Jurkat, Clone E6-1 (cell line): Measurements from ENCODE around the gene ZNF584. TPM values are rescaled to one million over a fixed set of nuclear protein-coding genes. Genes with fewer than 3 reads are reported as not detected.
"Not testable (repeated sequence)": the region's sequence is repeated elsewhere in the genome, so short reads cannot be mapped to it uniquely, and the experiment has no call there.

Source experiments
- DNase-seq: peaks from one replicate; pipeline ENCODE4 v3.0.0-alpha.2; 2011; ENCODE audit warnings: low read depth, low spot score
- H3K4me3 ChIP-seq: 2 replicates; pipeline ENCODE4 v1.5.1; 2011; ENCODE audit warnings: mild to moderate bottlenecking, low read length, control low read depth, moderate library complexity
- polyA plus RNA-seq: library from polyadenylated mRNA; unstranded; fragments of >200 nt; gene quantifications from one replicate; pipeline ENCODE4 v1.2.1, GENCODE V29; 2012; ENCODE audit warnings: missing spikeins; ENCODE audit not compliant: insufficient read length, insufficient read depth

ZNF584 gene
- polyA plus RNA-seq: 10.7 TPM

GRCh38 chr19:58408152-58409009 lies at the start of gene ZNF584:
ZNF584 (plus strand) TSS chr19:58408649; CDS start chr19:58409148, 499 bp downstream.
- DNase-seq: peak; percentile 94
- peak within 1 kb of the TSS; percentile 92 for H3K4me3 ChIP-seq

- H3K4me3 ChIP-seq: peak overlapping the region; percentile 87
- no peak for DNase-seq
These were observed 46.6 kb upstream of the ZNF584 start for GRCh38 chr19:58361900-58362271.

GRCh38 chr19:58362272-58362994 lies 46.0 kb upstream of the ZNF584 start, which contains the start of gene ZNF497:
ZNF497 (minus strand) TSS chr19:58362751; CDS start chr19:58357635, 5,116 bp downstream.
- H3K4me3 ChIP-seq: peak within 1 kb of the TSS; percentile 87
- peak; percentile 93 for DNase-seq

GRCh38 chr19:58364146-58364545 lies 44.3 kb upstream of the ZNF584 start:
- no peak for DNase-seq
- no peak overlapping the region for H3K4me3 ChIP-seq

- no peak for DNase-seq
These were observed 41.6 kb upstream of the ZNF584 start for GRCh38 chr19:58366585-58367430.

GRCh38 chr19:58367698-58368454 lies 40.6 kb upstream of the ZNF584 start:
- DNase-seq: no peak
- H3K4me3 ChIP-seq: no peak overlapping the region

More at GRCh38 chr19:58366585-58367430, 41.6 kb upstream of the ZNF584 start:
- no peak overlapping the region for H3K4me3 ChIP-seq

GRCh38 chr19:58368561-58369360 lies 39.7 kb upstream of the ZNF584 start:
- DNase-seq: no peak
- H3K4me3 ChIP-seq: no peak overlapping the region

GRCh38 chr19:58372311-58373133 lies 35.9 kb upstream of the ZNF584 start:
- DNase-seq: no peak

GRCh38 chr19:58374200-58374599 lies 34.2 kb upstream of the ZNF584 start:
- no peak overlapping the region for H3K4me3 ChIP-seq

More at GRCh38 chr19:58372311-58373133, 35.9 kb upstream of the ZNF584 start:
- H3K4me3 ChIP-seq: no peak overlapping the region

GRCh38 chr19:58376724-58377123 lies 31.7 kb upstream of the ZNF584 start:
- H3K4me3 ChIP-seq, DNase-seq: not testable (repeated sequence)

More at GRCh38 chr19:58374200-58374599, 34.2 kb upstream of the ZNF584 start:
- DNase-seq: no peak

GRCh38 chr19:58379246-58379645 lies 29.2 kb upstream of the ZNF584 start:
- no peak overlapping the region for H3K4me3 ChIP-seq
- DNase-seq: no peak

GRCh38 chr19:58380037-58380661 lies 28.3 kb upstream of the ZNF584 start:
- no peak for DNase-seq

GRCh38 chr19:58380662-58381459 lies 27.6 kb upstream of the ZNF584 start, which contains the start of gene ZNF837:
ZNF837 (minus strand) TSS chr19:58381030; CDS start chr19:58369332, 11,698 bp downstream.
- DNase-seq: peak; percentile 100
- peak within 1 kb of the TSS; percentile 86 for H3K4me3 ChIP-seq

More at GRCh38 chr19:58380037-58380661, 28.3 kb upstream of the ZNF584 start:
- peak overlapping the region; percentile 86 for H3K4me3 ChIP-seq

- DNase-seq: no peak
- peak overlapping the region; percentile 86 for H3K4me3 ChIP-seq
These were observed 26.8 kb upstream of the ZNF584 start for GRCh38 chr19:58381460-58382212.
